Measurements from ENCODE around the gene TMEM126A.
A peak's percentile ranks its signal among the peaks of the same experiment; 100 is the strongest.

DNA sequence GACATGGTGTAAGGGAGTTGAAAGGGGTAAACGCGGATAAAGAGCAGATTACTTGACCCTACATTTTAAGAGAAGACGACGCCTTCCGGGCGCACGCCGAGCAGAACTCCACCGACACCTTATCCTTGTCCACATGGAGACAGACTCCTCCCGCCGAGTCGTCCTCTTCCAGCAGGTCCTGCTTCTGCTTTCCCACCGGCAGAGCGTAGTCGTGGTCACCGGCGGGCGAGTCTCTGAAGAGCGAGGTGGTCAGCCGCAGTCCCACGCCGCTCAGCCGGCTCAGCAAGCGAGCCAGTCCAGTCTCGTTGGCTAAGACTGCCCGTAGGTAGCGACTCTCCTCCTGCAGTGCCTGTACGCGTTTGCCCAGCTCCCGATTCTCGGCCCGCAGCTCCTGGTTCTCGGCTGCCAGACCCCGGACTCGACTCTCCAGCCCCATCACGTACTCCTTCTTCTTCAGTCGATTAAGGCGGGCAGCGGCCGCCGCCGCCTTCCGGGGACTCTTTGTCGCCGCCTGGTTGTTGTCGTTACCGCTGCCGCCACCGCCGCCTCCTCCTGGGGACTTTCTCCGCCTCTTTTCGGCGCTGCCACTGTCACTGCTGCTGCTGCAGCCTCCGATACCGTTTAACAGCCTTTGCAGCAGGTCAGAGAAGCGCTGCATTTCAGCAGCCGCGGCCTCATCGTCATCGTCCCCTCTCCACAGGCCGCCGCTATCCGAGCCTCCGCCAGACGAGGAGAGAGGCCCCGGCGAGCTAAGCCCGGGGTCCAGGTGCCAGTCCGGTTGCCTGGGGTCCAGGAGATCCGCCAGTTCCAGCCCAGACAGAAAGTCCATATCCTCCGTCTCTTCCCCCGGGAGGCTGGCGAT, 16.2 kb downstream of the TMEM126A start:
- TF ChIP-seq TAF1 (IDR thresholded peaks at IDR 0.05; ENCODE audit: low read depth, low read length) (peak; percentile 48; the same call in 1 of the 2 replicates), POLR2AphosphoS5 (IDR thresholded peaks at IDR 0.05; ENCODE audit: low read depth, low read length) (no peak; the same call in 1 of the 2 replicates)
